Rectal smooth muscle tissue (tissue), 1 donor: ENCODE measurements around the gene LENG1.

Experiments
- H3K27ac ChIP-seq: one replicate; pipeline ENCODE4 v1.7.0; 2013; ENCODE audit warnings: low read depth, low read length, inconsistent platforms
- H3K27me3 ChIP-seq: one replicate; pipeline ENCODE4 v1.7.0; 2013; ENCODE audit warnings: low read length; ENCODE audit not compliant: control insufficient read depth, insufficient read depth
- H3K36me3 ChIP-seq: one replicate; pipeline ENCODE4 v1.7.0; 2013; ENCODE audit warnings: low read length; ENCODE audit not compliant: control insufficient read depth, insufficient read depth
- H3K4me1 ChIP-seq: one replicate; pipeline ENCODE4 v1.7.0; 2013; ENCODE audit warnings: low read length; ENCODE audit not compliant: control insufficient read depth, insufficient read depth
- H3K4me3 ChIP-seq: one replicate; pipeline ENCODE4 v1.7.0; 2013; ENCODE audit warnings: low read length
- H3K9ac ChIP-seq: one replicate; pipeline ENCODE4 v1.7.0; 2013; ENCODE audit warnings: low read length

LENG1 gene

DNA sequence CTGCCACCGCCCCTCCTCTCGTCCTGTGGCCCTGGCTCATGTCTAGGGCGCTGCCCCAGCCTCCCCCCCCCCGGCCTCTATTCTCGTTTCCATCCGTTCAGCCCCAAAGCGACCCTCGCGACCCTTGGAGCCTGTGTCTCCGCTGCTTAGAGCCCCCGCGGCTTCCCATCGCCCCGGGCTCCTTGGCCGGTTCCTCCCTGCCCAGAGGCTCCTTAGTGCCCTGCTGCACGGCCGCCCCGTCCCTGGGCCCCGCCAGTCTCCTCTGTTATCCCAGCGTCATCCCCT, 31.1 kb downstream of the LENG1 start:
- Histone ChIP-seq H3K9ac (no peak overlapping the region), H3K4me1 (no peaks in the 10 kb centered on the region), H3K27me3 (no peaks in the 10 kb centered on the region), H3K36me3 (peaks cover 48% of the 10 kb centered on the region), H3K27ac (no peak overlapping the region), H3K4me3 (no peak overlapping the region)

DNA sequence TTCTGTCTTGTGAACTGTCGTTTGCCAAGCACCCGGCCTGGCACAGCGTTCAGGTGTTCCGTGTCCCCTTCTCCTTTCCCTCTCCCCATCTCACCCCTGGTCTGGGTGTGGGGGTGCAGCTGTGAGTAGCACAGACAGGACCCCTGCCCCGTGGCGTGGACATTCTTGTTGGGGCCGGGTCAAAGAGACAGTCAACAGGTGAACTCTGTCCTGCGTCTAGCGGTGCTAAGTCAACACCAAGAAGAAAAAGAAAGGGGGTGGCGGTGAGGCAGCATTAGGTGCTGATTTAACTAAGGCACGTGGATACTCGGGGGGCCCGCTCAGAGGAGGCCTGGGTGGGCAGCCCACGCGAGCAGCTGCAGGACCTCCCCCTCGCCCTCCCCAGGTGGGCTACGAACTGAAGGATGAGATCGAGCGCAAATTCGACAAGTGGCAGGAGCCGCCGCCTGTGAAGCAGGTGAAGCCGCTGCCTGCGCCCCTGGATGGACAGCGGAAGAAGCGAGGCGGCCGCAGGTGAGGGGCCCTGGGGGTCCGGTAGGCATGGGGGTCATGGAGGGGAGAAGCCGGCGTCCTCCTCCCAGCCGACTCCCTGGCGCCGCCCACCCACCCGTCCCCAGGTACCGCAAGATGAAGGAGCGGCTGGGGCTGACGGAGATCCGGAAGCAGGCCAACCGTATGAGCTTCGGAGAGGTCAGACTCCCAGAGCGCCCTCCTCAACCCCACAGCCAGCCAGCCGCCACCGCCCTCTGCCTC, 31.7 kb downstream of the LENG1 start:
- Histone ChIP-seq H3K4me3 (no peak overlapping the region), H3K4me1 (no peaks in the 10 kb centered on the region), H3K27me3 (no peaks in the 10 kb centered on the region), H3K36me3 (peaks cover 50% of the 10 kb centered on the region), H3K27ac (no peak overlapping the region), H3K9ac (no peak overlapping the region)

DNA sequence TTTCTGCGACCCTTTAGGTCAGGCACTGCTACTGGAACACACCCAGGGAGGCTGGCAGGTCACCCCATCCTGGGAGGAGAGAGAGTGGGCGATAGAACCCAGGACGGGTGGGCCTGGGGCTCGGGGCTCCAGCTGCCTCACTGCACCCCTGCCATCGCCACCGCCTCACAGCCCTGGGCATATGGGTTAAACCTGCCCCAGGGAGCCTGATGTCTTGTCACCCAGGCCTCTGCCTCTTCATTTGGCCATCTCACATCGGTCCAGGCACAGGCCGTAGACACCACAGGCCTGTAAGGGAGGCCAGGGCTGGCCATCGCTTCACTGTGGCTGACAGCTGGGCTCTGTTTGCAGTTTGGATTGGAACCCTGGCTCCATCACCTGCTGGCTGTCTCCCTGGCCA, 33.8 kb downstream of the LENG1 start:
- Histone ChIP-seq H3K36me3 (peaks cover 58% of the 10 kb centered on the region), H3K9ac (no peak overlapping the region), H3K27me3 (no peaks in the 10 kb centered on the region)

DNA sequence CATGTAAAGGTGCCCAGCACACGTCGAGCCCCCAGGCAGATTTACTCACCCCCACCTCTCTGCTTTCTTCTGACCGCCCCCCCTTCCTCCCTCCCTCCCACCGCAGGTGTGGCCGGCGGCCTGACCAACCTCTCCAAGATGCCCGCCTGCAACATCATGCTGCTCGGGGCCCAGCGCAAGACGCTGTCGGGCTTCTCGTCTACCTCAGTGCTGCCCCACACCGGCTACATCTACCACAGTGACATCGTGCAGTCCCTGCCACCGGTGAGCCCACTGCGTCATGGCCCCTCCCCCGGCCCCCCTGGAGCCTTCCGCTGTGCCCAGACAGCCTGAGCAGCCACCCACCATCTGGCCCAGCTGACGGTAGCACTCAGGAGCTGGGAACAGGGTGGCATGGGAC, 35.1 kb downstream of the LENG1 start:
- Histone ChIP-seq H3K27ac (no peak overlapping the region), H3K4me1 (no peaks in the 10 kb centered on the region), H3K36me3 (peaks cover 58% of the 10 kb centered on the region), H3K4me3 (no peak overlapping the region), H3K27me3 (no peaks in the 10 kb centered on the region), H3K9ac (no peak overlapping the region)

More for the DNA sequence above, 33.8 kb downstream of the LENG1 start:
- no peaks in the 10 kb centered on the region for H3K4me1 ChIP-seq
- H3K27ac ChIP-seq = no peak overlapping the region
- no peak overlapping the region for H3K4me3 ChIP-seq

DNA sequence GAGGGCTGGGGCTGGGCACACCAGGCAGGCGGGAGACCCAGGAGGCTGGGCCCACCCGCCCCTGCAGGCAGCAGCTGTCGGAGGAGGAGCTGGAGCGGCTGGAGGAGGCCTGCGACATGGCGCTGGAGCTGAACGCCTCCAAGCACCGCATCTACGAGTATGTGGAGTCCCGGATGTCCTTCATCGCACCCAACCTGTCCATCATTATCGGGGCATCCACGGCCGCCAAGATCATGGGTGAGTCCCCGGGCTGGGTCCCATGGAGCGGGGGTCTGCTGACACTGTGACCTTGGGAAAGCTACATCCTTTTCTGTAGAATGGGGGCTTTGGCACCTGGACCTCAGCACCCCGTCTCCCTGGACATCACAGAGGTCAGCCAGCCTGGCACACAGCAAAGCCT, 35.8 kb downstream of the LENG1 start:
- H3K36me3 ChIP-seq = peaks cover 51% of the 10 kb centered on the region
- H3K4me3 ChIP-seq = no peak overlapping the region
- no peak overlapping the region for H3K9ac ChIP-seq
- no peaks in the 10 kb centered on the region for H3K4me1 ChIP-seq
- H3K27ac ChIP-seq = no peak overlapping the region
- H3K27me3 ChIP-seq = no peaks in the 10 kb centered on the region

DNA sequence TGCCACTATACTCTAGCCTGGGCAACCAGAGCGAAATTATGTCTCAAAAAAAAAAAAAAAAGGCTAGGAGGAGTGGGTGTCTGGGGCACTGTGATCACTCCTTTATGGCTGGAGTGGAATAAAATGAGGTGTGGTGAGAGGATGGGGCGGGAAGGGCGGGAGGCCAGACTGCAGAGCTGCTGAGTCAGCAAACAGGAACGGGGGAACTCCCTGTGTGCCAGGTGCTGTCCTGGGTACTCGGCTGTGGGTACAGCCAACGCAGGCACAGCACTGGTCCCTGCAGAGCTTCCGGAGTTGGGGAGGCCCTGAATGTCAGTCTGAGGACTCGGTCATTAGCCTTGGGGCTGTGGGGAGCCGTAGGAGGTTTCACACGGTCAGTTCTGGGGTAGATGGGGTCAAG, 38.3 kb downstream of the LENG1 start:
- H3K4me1 ChIP-seq = peaks cover 3% of the 10 kb centered on the region
- peaks cover 43% of the 10 kb centered on the region for H3K36me3 ChIP-seq
- H3K27me3 ChIP-seq = no peaks in the 10 kb centered on the region
- H3K9ac ChIP-seq = no peak overlapping the region
- H3K4me3 ChIP-seq = no peak overlapping the region
- H3K27ac ChIP-seq = no peak overlapping the region

DNA sequence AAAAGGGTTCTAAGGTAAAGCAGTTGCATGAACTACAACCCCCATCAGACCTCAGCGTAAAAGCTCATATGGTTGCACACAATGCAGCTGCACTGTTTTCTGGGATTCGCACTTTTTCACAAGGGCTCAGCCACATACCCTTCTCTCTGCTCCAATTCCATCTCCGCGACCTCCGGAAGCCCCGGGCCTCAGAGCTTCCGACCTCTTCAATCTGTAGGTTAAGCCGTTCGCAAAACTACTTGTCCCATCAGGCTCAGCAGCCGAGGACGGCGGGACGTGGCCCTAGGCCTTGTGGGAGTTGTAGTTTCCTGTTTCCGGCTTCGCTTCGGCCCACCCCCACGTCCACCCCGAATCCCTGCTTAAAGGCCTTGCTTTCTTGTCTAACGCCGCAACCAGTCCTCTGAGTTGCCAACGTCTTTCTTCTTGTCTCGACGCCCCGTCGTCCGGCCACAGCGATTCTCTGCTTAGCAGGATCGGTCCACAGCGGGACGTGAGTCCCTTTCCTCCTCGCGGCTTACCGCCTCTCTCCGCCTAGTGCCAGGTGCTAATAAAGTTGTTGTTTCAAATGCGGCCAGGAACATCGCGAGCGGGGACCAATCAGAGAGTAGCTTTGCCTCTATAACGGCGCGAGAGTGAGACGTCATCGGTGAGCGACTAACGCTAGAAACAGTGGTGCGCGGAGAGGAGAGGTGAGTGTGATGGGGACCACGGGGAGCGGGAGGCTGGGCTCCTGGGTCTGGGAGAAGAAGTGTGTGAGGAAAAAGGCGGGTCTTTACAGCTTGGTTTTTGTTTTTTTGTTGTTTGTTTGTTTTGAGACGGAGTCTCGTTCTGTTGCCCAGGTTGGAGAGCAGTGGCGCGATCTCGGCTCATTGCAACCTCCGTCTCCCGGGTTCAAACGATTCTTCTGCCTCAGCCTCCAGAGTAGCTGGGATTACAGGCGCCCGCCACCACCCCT, 44.1 kb downstream of the LENG1 start, which contains the start of the genes PRPF31 and TFPT:
PRPF31 (plus strand) TSS at position 646 of the 955 bp plus-strand sequence. CDS start 2,525 bp downstream, outside the sequence.
TFPT (minus strand) TSS at position 549 of the 955 bp plus-strand sequence; CDS start at position 161, 388 bp downstream.
- Histone ChIP-seq H3K9ac (peak within 1 kb of the TSS; percentile 90), H3K27ac (peak within 1 kb of the TSS; percentile 93), H3K4me1 (peaks cover 8% of the 10 kb centered on the region), H3K4me3 (peak within 1 kb of the TSS; percentile 75), H3K36me3 (peaks cover 13% of the 10 kb centered on the region), H3K27me3 (no peaks in the 10 kb centered on the region)

DNA sequence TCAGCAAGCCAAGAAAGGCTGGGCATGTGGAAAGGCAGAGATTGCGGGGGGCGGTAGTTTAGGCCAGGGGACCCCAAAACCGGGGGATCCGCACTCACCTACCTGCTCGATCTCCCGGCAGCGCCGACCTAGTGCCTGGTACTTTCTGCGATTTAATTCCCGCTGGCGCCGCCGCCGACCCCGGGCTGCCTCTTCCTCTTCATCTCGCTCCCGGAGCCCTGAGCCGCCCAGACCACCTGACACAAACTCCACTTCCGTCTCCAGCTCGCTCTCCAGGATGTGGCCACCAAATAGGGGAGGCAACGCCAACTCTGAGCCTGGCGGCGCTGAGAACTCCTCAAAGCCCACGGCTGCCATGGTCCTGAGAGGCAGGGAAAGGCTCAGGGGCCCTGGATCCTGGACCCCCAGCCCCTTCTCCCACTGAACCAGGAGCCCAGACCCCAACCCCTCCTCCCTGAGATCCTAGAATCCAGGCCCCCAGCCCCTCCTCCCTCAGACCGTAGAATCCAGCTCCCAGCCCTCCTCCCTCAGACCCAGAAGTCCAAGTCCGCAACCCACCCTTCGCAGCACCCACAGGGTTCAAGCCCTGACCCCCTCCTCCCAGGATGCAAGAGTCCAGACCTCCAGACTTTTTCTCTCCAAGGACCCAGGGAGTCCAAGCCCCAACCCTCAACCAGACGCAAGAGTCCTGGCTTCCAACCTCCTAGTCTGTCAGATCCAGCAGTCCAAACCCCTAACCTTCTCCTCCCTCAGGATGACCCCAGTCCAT, 45.0 kb downstream of the LENG1 start:
- Histone ChIP-seq H3K4me1 (peaks cover 8% of the 10 kb centered on the region), H3K4me3 (peak overlapping the region; percentile 75), H3K27ac (no peak overlapping the region), H3K9ac (peak overlapping the region; percentile 29), H3K27me3 (no peaks in the 10 kb centered on the region), H3K36me3 (peaks cover 15% of the 10 kb centered on the region)

DNA sequence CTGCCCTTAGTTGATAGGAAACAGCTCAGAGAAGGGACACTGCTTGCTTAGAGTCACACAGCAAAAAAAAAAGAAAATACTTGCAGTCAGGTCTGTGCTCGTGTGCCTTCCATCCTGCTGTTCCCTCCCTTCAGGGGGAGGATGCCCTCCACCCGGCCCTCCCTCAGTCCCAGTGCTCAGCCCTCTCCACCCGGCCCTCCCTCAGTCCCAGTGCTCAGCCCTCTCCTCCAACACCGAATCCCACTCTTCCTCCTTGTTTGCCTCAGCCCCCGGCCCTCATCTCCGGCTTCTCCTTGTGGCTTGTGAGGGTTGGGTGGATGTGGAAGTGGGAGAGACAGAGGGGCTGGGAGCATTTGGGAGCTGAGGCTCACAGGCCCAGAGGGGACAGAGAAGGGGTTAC, 49.9 kb downstream of the LENG1 start:
- no peak overlapping the region for H3K27ac ChIP-seq
- H3K27me3 ChIP-seq = no peaks in the 10 kb centered on the region
- H3K9ac ChIP-seq = no peak overlapping the region
- peaks cover 42% of the 10 kb centered on the region for H3K36me3 ChIP-seq
- peaks cover 5% of the 10 kb centered on the region for H3K4me1 ChIP-seq
- H3K4me3 ChIP-seq = no peak overlapping the region

DNA sequence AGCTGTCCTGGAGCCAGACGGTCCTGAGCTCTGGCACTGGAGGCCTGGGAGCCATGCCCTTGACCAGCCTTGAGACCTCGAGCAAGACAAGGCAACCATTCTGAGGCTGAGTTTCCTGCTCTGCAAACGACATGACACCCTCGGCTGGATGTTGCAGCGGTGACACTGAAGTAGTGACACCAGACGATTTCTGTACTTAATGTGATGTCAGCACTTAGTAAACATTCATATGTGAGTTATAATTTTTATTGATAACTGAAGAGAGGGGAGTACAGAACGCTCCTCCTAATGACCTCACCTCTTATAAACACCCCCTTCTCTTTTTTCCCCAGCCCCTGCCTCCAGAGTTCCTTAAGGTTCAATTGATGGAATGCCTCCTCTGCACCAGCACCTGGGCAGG, 51.0 kb downstream of the LENG1 start:
- Histone ChIP-seq H3K4me3 (no peak overlapping the region), H3K4me1 (peaks cover under 1% of the 10 kb centered on the region), H3K36me3 (peaks cover 42% of the 10 kb centered on the region), H3K27ac (no peak overlapping the region), H3K27me3 (no peaks in the 10 kb centered on the region), H3K9ac (no peak overlapping the region)

DNA sequence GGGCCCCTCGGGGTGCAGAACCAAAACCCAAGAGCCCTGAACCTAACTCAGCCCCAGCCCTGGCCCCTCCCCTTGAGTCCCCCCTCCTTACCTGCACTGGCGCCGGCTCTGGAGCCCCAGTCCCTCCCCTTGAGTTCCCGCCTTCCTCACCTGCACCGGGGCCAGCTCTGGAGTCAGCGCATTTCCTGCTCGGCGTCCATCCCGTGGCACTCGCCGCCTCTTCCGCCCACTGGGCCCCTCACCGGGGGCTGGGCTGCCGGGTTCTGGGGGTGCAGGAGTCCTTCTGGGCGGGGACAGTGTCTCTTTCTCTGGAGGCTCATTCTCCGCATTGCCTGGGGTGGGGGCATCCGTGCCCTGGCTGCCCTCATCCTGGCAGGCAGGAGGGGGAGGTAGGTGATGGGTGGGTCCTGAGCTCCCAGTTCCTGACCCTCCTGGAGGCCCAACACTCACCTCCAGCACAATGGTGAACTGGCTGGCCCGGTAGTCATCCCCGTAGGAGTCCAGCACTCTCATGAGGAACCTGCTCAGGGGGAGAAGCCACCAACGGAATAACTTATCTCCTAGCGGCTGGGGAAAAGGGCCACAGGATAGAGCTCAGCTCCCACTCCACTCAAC, 51.5 kb downstream of the LENG1 start:
- Histone ChIP-seq H3K27me3 (no peaks in the 10 kb centered on the region), H3K4me3 (no peak overlapping the region), H3K36me3 (peaks cover 42% of the 10 kb centered on the region), H3K27ac (no peak overlapping the region), H3K4me1 (peaks cover 2% of the 10 kb centered on the region), H3K9ac (no peak overlapping the region)

DNA sequence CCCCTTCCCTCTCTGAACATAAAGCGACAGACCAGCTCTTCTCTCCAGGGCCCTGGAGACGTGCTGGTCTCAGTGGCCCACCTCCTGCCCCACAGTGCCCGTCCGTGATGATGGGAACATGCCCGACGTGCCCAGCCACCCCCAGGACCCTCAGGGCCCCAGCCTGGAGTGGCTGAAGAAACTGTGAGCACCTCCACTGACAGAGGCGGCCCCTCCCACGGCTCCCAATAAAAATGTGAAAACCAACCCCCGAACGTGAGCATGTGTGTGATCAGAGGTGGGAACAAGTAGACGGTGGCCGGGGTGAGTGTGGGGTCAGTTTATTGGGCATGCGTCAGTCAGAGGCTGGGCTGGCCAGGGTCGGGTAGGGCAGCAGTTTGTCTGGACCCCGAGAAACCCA, 52.8 kb downstream of the LENG1 start:
- Histone ChIP-seq H3K4me3 (no peak overlapping the region), H3K27ac (no peak overlapping the region), H3K9ac (no peak overlapping the region), H3K36me3 (peaks cover 42% of the 10 kb centered on the region), H3K4me1 (peaks cover 2% of the 10 kb centered on the region), H3K27me3 (no peaks in the 10 kb centered on the region)
